ENCODE measurements around the gene TMC7. TPM values are rescaled to one million over a fixed set of nuclear protein-coding genes. Genes with fewer than 3 reads are reported as not detected.

Gene TMC7
- polyA plus RNA-seq, 4 donors, result 1.7 to 2.1 (median 1.9) TPM

GRCh38 chr16:19110537-19111360, 127.0 kb downstream of the TMC7 start:
- DNase-seq (ENCODE audit: low read depth in 4 of 4, low spot score in 3 of 4), result no peak

GRCh38 chr16:19112099-19112407, 128.3 kb downstream of the TMC7 start:
- no peak for DNase-seq (ENCODE audit: low read depth in 4 of 4, low spot score in 3 of 4)

Other genes starting within 250 kb of the TMC7 start
- 1,000 to 10,000 TPM; 1,992 to 2,216 (median 2,073) TPM for gene RPS15A, start 193.6 kb upstream of the TMC7 start, polyA plus RNA-seq (ENCODE audit: insufficient read length in 4 of 4)
- gene ARL6IP1, start 182.4 kb upstream of the TMC7 start, polyA plus RNA-seq (ENCODE audit: insufficient read length in 4 of 4), result 100 to 1,000 TPM; 283 to 315 (median 307) TPM
- 10 to 100 TPM; 49.8 to 59.0 (median 53.3) TPM for gene SMG1, start 57.5 kb upstream of the TMC7 start, polyA plus RNA-seq (ENCODE audit: insufficient read length in 4 of 4)
- gene COQ7, start 83.7 kb downstream of the TMC7 start, polyA plus RNA-seq (ENCODE audit: insufficient read length in 4 of 4), result 10 to 100 TPM; 29.5 to 35.5 (median 33.1) TPM
- gene ITPRIPL2, start 130.0 kb downstream of the TMC7 start, polyA plus RNA-seq (ENCODE audit: insufficient read length in 4 of 4), result 10 to 100 TPM; 16.9 to 17.8 (median 17.3) TPM
- 10 to 100 TPM in 1 of 4 donors, 1 to 10 TPM in 3; 8.7 to 10.5 (median 9.2) TPM for gene SYT17, start 184.3 kb downstream of the TMC7 start, polyA plus RNA-seq (ENCODE audit: insufficient read length in 4 of 4)

Measured in right renal pelvis (tissue), 4 donors.